ENCODE measurements around the gene RAD21L1.
"Not testable (repeated sequence)": the region's sequence is repeated elsewhere in the genome, so short reads cannot be mapped to it uniquely, and the experiment has no call there.

RAD21L1 gene

GRCh38 chr20:1202762-1203504 lies 22.9 kb upstream of the RAD21L1 start, which contains the start of gene C20orf202:
Gene C20orf202 (plus strand): TSS chr20:1203454. CDS start chr20:1203586, 132 bp downstream.
- no peak for DNase-seq

GRCh38 chr20:1203630-1204029 lies 22.2 kb upstream of the RAD21L1 start:
- DNase-seq = no peak

DNA sequence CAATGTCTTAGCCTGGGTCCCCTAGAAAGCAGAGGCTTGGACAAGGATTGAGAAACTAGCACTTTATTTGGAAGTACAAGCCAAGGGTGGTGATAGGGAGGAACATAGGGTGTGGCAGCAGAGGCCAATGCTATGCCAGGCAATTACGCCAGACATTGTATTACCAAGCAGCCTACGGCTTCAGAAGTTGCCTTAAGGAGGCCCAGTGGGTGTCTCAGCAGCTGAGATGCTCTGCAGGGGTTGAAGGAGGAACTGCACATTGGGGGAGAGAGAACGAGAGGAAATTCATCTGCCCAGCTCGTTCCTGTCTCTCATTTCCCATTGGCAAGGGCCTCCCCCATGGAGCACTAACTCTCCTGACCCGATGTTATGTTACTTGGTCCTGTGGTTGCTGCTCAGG lies 21.7 kb upstream of the RAD21L1 start:
- DNase-seq = no peak

DNA sequence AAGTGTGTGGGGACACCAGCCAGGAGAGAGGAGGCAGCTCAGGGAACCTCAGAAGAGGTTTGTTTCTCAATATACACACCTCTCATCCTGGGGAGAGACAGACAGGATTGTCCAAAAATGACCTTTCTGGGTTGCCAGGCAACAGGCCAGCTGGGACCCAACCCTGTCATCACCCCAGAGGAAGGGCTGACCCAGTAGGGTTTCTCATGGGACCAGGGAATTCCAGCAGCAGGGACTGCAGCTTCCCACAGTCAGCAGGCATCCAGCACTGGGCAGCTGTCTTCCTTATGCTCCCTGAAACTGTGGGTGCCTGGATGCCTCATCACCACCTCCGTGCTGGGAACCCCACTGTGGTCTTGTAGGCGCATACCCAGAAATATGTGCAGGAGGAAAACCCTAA lies 21.3 kb upstream of the RAD21L1 start:
- DNase-seq = no peak

DNA sequence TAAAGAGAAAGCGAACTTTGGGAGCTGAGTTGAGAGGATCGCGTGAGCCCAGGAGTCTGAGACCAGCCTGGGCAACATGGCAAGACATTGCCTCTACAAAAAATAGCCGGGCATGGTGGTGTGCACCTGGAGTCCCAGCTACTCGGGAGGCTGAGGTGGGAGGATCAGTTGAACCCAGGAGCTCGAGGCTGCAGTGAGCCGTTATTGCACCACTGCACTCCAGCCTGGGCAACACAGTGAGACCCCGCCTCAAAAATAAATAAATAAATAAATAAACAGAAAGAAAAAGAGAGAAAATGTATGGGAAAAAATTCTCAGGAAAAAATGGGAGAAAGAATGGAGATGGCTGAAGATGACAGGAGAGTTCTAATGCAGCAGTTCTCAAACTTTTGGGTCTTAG lies 20.0 kb upstream of the RAD21L1 start:
- DNase-seq = no peak

- DNase-seq = no peak
Observed at GRCh38 chr20:1206366-1207148, 19.3 kb upstream of the RAD21L1 start.

DNA sequence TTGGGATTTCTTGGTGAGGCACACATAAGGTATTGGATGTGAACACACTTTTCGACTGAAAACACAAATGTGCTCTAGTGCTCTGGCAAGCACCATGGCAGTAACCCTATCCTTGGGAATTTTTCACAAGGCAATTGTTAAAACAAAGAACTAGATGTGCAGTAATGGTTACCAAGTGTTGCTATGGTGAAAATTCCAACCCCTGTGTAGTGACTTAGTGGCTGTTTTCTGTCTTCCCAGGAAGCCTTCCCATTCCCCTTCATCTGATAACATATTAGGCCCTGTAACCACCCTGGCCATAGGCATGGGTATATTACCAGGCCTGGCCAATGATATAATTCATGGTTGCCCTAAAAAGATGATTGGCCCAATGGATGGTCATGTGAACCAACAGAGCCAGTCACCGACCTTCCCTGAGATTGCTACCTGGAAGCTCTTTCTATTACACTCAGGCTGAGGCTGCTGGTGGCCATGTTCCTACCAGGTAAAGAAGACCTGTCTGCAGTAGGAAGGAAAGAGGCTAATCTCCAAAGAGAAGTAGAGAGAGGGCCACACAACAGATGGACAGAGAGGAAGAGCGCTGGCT lies 18.5 kb upstream of the RAD21L1 start:
- DNase-seq = no peak

- DNase-seq = no peak
Observed at GRCh38 chr20:1209447-1210387, 16.1 kb upstream of the RAD21L1 start.

- no peak for DNase-seq
Observed at GRCh38 chr20:1210501-1210900, 15.3 kb upstream of the RAD21L1 start.

DNA sequence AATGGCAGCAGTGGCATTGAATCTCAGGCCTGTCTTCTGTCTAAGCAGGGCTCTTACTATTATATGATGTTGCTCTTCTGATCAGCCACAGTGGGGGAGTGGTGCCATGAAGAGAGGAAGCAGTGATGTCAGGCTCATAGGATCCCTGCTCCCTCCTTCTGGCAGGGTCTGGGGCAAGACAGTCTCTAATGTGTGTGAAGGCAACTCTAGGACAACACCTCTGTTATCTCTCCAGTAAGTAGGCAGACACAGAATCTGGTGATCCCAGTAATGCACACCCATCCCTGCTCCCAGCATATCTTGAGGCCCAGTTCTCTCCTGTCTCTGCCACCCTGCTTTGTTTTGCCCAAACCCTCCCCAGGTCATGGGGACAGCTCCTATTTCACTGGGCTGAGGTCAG lies 13.8 kb upstream of the RAD21L1 start:
- DNase-seq = no peak

- peak; percentile 49 for DNase-seq
Observed at GRCh38 chr20:1212607-1213396, 13.0 kb upstream of the RAD21L1 start.

DNA sequence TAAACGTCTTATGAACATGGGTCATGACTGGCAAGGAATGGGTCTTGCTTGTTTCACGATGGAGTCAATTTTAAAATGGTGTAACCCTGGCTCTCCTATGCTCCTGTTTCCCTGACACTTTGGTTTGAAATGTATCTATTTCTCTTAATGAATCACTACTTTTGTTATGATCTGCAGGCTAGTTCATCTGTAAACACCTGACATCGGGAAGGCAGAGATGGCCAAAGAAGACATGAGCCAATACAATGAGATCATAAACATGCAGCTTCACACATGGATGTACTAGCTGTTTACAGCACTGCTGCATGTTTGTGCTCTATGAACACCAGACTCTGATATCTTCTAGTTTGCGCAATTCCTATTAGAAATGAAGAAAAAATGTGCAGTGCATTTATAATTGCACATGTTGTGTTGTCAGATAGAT lies 11.0 kb upstream of the RAD21L1 start:
- DNase-seq = no peak

DNA sequence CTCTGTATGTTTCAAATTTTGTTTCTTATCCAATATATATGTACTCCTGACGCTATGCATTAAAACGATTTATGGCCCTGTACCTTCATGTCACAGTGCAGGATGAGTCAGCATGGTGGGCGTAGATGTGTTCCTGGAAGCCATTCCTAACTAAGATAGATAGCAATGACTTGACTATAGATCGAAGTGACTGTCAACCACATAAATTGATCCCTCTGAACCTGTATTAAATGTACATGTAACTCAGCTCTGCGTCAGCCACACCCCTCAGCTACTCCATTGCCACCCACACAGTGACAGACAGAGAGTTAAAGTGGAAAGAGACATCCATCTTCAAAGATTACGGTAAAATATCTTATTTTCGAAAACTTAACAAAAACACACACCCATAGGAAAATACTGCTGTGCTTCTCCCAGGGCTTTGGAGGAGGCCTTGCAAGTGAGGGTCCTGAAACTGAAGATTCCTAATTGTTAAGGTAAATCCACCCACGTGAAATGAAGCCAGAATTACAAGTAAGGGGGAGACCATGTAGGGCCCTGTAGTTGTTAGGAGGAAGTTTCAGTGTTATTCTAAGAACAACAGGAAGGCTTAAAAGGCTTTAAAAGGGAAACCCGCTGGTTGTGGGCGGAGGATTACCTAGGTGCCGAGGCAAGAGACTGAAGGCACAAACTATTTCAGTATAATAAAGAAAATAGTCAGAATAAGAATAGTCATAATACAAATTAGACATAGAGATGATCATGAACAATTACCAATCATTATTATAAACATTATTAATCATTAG lies 10.3 kb upstream of the RAD21L1 start:
- no peak for DNase-seq

- not testable (repeated sequence) for DNase-seq
Observed at GRCh38 chr20:1216527-1217427, 9.1 kb upstream of the RAD21L1 start.

DNA sequence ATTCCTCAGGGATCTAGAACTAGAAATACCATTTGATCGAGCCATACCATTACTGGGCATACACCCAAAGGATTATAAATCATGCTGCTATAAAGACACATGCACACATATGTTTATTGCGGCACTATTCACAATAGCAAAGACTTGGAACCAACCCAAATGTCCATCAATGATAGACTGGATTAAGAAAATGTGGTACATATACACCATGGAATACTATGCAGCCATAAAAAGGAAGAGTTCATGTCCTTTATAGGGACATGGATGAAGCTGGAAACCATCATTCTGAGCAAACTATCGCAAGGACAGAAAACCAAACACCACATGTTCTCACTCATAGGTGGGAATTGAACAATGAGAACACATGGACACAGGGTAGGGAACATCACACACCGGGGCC lies 3.1 kb upstream of the RAD21L1 start:
- DNase-seq = not testable (repeated sequence)

DNA sequence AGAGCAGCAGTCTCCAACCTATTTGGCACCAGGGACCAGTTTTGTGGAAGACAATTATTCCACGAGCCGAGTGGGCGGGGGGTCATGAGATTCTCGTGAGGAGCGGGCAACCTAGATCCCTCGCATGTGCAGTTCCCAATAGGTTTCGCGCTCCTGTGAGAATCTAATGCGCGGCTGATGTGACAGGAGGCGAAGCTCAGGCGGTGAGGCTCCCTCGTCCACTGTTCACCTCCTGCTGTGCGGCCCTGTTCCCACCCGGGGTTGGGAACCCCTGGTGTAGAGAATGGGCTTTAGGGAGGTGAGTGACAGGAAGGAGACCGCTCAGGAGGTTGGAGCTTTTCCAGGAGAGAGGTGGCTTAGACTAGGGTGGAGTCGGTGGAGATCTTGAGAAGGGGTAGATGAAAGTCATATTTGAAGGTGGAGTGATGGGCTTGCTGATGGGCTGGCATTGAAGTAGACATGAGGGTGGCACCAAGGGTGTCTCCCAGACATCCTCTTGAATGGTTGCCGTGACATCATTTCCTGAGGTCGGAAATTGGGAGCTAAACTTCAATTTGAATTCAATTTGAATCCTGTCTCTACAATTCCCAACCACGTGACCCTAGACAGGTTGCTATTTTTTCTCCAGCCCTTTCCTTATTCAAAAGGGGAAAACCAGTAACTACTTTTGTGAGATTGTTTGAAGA lies 1.5 kb upstream of the RAD21L1 start:
- no peak for DNase-seq

- DNase-seq = no peak
Observed at GRCh38 chr20:1225263-1225782, 521 bp upstream of the RAD21L1 start.

GRCh38 chr20:1229541-1229940 lies 3.7 kb downstream of the RAD21L1 start:
- no peak for DNase-seq

Data from NCI-H1105 (cell line).